SK-N-SH (cell line): ENCODE results near the gene LRRC27. TPM values are rescaled to one million over a fixed set of nuclear protein-coding genes. Genes with fewer than 3 reads are reported as not detected.

Source experiments
- CTCF ChIA-PET: fragments of 300-600, 350-600 bp; formaldehyde crosslinking; extraction: SDS; loops from one replicate; lab custom pipeline; 2021; lab: Yijun Ruan, JAX
- POLR2A ChIA-PET: fragments of 350-600 bp; sonication (Branson Sonifier 250); formaldehyde crosslinking; extraction: SDS; loops from one replicate; lab custom pipeline; 2020; ENCODE audit warnings: antibody characterized with exemption, inconsistent platforms; lab: Yijun Ruan, JAX
- DNase-seq: peaks from one replicate; pipeline ENCODE4 v3.0.0; 2012
- H2AFZ ChIP-seq: fragments of 200-600 bp; sonication (generic); 2 replicates; pipeline ENCODE4 v1.8.1; 2016; ENCODE audit warnings: antibody characterized with exemption, mild to moderate bottlenecking, low read depth
- H3F3A ChIP-seq: fragments of 200-600 bp; sonication (generic); replicated peaks from 2 replicates; pipeline ENCODE3; 2016; ENCODE audit warnings: antibody characterized with exemption, mild to moderate bottlenecking; ENCODE audit not compliant: insufficient read depth
- H3K27ac ChIP-seq, 2 experiments: fragments of 200-500 bp in 1 of 2; fragments of 200-600 bp in 1 of 2; sonication (Bioruptor generic) in 1 of 2; sonication (generic), shearing (Covaris generic) in 1 of 2; 2 replicates each; pipeline versions ENCODE4 v1.5.1 to v1.6.1; 2014 to 2016; ENCODE audit warnings: low read depth in 2 of 2, inconsistent platforms in 1 of 2, low read length in 1 of 2, mild to moderate bottlenecking in 1 of 2, mixed read lengths in 1 of 2
- H3K27me3 ChIP-seq: fragments of 200-600 bp; sonication (generic), shearing (Covaris generic); 2 replicates; pipeline ENCODE4 v1.6.1; 2016; ENCODE audit warnings: mixed run types; ENCODE audit not compliant: insufficient read depth
- H3K36me3 ChIP-seq, 2 experiments: fragments of 200-500 bp in 1 of 2; fragments of 200-600 bp in 1 of 2; sonication (Bioruptor generic) in 1 of 2; sonication (generic) in 1 of 2; replicated peaks in 1 of 2; 2 replicates each; pipeline versions ENCODE3 to v1.5.1; 2014 to 2016; ENCODE audit warnings: low read length in 1 of 2, mild to moderate bottlenecking in 1 of 2; ENCODE audit not compliant: insufficient read depth in 2 of 2, control insufficient read depth in 1 of 2
- H3K4me1 ChIP-seq, 2 experiments: fragments of 200-500 bp in 1 of 2; fragments of 200-600 bp in 1 of 2; sonication (Bioruptor generic) in 1 of 2; sonication (generic), shearing (Covaris generic) in 1 of 2; 2 replicates each; pipeline versions ENCODE4 v1.5.1 to v1.6.1; 2014 to 2016; ENCODE audit warnings: low read depth in 1 of 2, low read length in 1 of 2, mixed run types in 1 of 2; ENCODE audit not compliant: insufficient read depth in 2 of 2, control insufficient read depth in 1 of 2
- H3K4me2 ChIP-seq: fragments of 200-600 bp; sonication (generic), shearing (Covaris generic); 2 replicates; pipeline ENCODE4 v1.6.1; 2017; ENCODE audit warnings: mixed run types
- H3K4me3 ChIP-seq, 2 experiments: fragments of 200-500 bp in 1 of 2; fragments of 200-600 bp in 1 of 2; sonication (Bioruptor generic) in 1 of 2; sonication (generic), shearing (Covaris generic) in 1 of 2; 2 replicates each; pipeline versions ENCODE4 v1.5.1 to v1.8.1; 2014 to 2016; ENCODE audit warnings: low read depth in 2 of 2, inconsistent platforms in 1 of 2, low read length in 1 of 2, mild to moderate bottlenecking in 1 of 2, mixed read lengths in 1 of 2, moderate library complexity in 1 of 2
- H3K79me2 ChIP-seq: fragments of 200-600 bp; sonication (generic); 2 replicates; pipeline ENCODE4 v1.8.1; 2017; ENCODE audit warnings: mild to moderate bottlenecking; ENCODE audit not compliant: insufficient read depth
- H3K9ac ChIP-seq: fragments of 200-600 bp; sonication (generic); 2 replicates; pipeline ENCODE4 v1.6.1; 2017; ENCODE audit warnings: mixed run types
- H3K9me2 ChIP-seq: fragments of 200-600 bp; sonication (generic); 2 replicates; pipeline ENCODE4 v1.6.1; 2017; ENCODE audit warnings: mixed run types
- H3K9me3 ChIP-seq: fragments of 200-600 bp; sonication (generic); 2 replicates; pipeline ENCODE4 v1.6.1; 2017; ENCODE audit warnings: mixed run types, mild to moderate bottlenecking, moderate library complexity
- H4K20me1 ChIP-seq: fragments of 200-600 bp; sonication (generic); 2 replicates; pipeline ENCODE4 v1.6.1; 2017; ENCODE audit warnings: mild to moderate bottlenecking, mixed run types; ENCODE audit not compliant: insufficient read depth
- CHD2 ChIP-seq: fragments of 150-350 bp; IDR thresholded peaks from 2 replicates; pipeline ENCODE4 v1.6.1; 2018; ENCODE audit warnings: low read length; ENCODE audit not compliant: partially characterized antibody
- EP300 ChIP-seq, 2 experiments: IDR thresholded peaks; 2 replicates each; pipeline versions ENCODE4 v1.4.0 to v1.6.1; 2012; ENCODE audit warnings: borderline replicate concordance in 1 of 2, low read depth in 1 of 2, low read length in 1 of 2
- GABPA ChIP-seq: IDR thresholded peaks from 2 replicates; pipeline ENCODE4 v1.4.0; 2012; ENCODE audit warnings: low read depth, mild to moderate bottlenecking
- IRF3 ChIP-seq: fragments of 150-350 bp; IDR thresholded peaks from 2 replicates; pipeline ENCODE4 v1.6.1; 2016; ENCODE audit warnings: mild to moderate bottlenecking, low read depth, low read length
- JUND ChIP-seq: IDR thresholded peaks from 2 replicates; pipeline ENCODE4 v1.4.0; 2012
- RAD21 ChIP-seq: IDR thresholded peaks from 2 replicates; pipeline ENCODE4 v1.6.1; 2012; ENCODE audit warnings: mild to moderate bottlenecking, low read length
- RCOR1 ChIP-seq: fragments of 150-350 bp; IDR thresholded peaks from 2 replicates; pipeline ENCODE4 v1.6.1; 2017; ENCODE audit warnings: antibody characterized with exemption, low read length
- REST ChIP-seq: IDR thresholded peaks from 2 replicates; pipeline ENCODE4 v1.6.1; 2012; ENCODE audit warnings: mild to moderate bottlenecking, low read depth, low read length, moderate library complexity
- SMC3 ChIP-seq: IDR thresholded peaks from 2 replicates; pipeline ENCODE4 v1.6.1; 2012; ENCODE audit warnings: low read depth, low read length, improper control_type of control experiment
- TEAD4 ChIP-seq: IDR thresholded peaks from 2 replicates; pipeline ENCODE4 v1.4.0; 2012; ENCODE audit warnings: mild to moderate bottlenecking, borderline replicate concordance; ENCODE audit not compliant: insufficient read depth
- USF2 ChIP-seq: fragments of 150-350 bp; IDR thresholded peaks from 2 replicates; pipeline ENCODE4 v1.6.1; 2017; ENCODE audit warnings: antibody characterized with exemption, low read length, low read depth, borderline replicate concordance
- WGBS: methylation state at CpG from one replicate; pipeline ENCODE4 v1.1.6; 2017; ENCODE audit warnings: low lambda C conversion rate; 5-methylcytosine and 5-hydroxymethylcytosine counted together
- polyA plus RNA-seq, 3 experiments: library from polyadenylated mRNA; depleted of rRNA; stranded (reverse); fragments of >200 nt; gene quantifications; 2 replicates each; pipeline ENCODE4 v1.2.3, GENCODE V29; 2012

LRRC27 gene
- polyA plus RNA-seq, 1 of the 3 experiments (the other 2 are of a cell fraction), result 10.0 TPM

GRCh38 chr10:132302421-132303310 is 29.3 kb upstream of the LRRC27 start:
- Histone ChIP-seq H3K27me3 (no peaks in the 10 kb centered on the region), H3K36me3 (peaks cover 0 to 4% of the 10 kb centered on the region in 2 experiments), H2AFZ (no peak overlapping the region), H4K20me1 (no peaks in the 10 kb centered on the region), H3K9me2 (no peaks in the 10 kb centered on the region), H3K27ac (no peak overlapping the region), H3K4me1 (peaks cover 0 to 38% of the 10 kb centered on the region in 2 experiments; a peak in 1 of 4 replicates), H3K9me3 (no peaks in the 10 kb centered on the region), H3K4me3 (no peak overlapping the region), H3K79me2 (0 out of 2 replicates have a peak, but pooled peaks cover 5% of the 10 kb centered on the region), H3K4me2 (no peak overlapping the region), H3F3A (no peaks in the 10 kb centered on the region), H3K9ac (no peak overlapping the region)
- WGBS, result 85% methylated on average over 16 of the region's 29 CpGs
- no peak for DNase-seq
- ChIA-PET CTCF (interaction anchor here (0.8 to 1.5 kb wide), 3 partner anchors 63 to 80 kb away, joined by 3 to 5 read pairs (median 3); no protein-coding TSS in a partner anchor), POLR2A (no interaction called here)
- TF ChIP-seq REST (no peak), RCOR1 (no peak), RAD21 (no peak), JUND (no peak)

- ChIA-PET POLR2A (no interaction called here), CTCF (interaction anchor here (0.8 to 1.5 kb wide), 3 partner anchors 63 to 81 kb away, joined by 3 to 5 read pairs (median 3); no protein-coding TSS in a partner anchor)
- Histone ChIP-seq H3K79me2 (0 out of 2 replicates have a peak, but pooled peaks cover 5% of the 10 kb centered on the region), H4K20me1 (no peaks in the 10 kb centered on the region), H3K4me2 (no peak overlapping the region), H3K4me3 (no peak overlapping the region), H3K27me3 (no peaks in the 10 kb centered on the region), H3K27ac (no peak overlapping the region), H3K9me2 (no peaks in the 10 kb centered on the region), H3K4me1 (peaks cover 0 to 33% of the 10 kb centered on the region in 2 experiments; a peak in 1 of 4 replicates), H3K9ac (no peak overlapping the region), H2AFZ (no peak overlapping the region), H3K9me3 (no peaks in the 10 kb centered on the region), H3K36me3 (peaks cover 0 to 4% of the 10 kb centered on the region in 2 experiments), H3F3A (no peaks in the 10 kb centered on the region)
- WGBS, result 90% methylated on average over 19 of the region's 21 CpGs
- TF ChIP-seq IRF3 (no peak), SMC3 (no peak), CHD2 (no peak), USF2 (no peak), GABPA (no peak), TEAD4 (no peak), EP300 (IDR thresholded peaks at IDR 0.05; ENCODE audit: borderline replicate concordance in 1 of 2, low read depth in 1 of 2, low read length in 1 of 2) (no peak)
- DNase-seq, result no peak
Observed at GRCh38 chr10:132303361-132304115, 28.5 kb upstream of the LRRC27 start.
